CD14-positive monocyte (primary cell): Measurements from ENCODE around the gene SETD3. TPM values are rescaled to one million over a fixed set of nuclear protein-coding genes. Genes with fewer than 3 reads are reported as not detected.

ENCODE experiments used
- DNase-seq, 3 donors: peaks; one replicate each; pipeline ENCODE4 v3.0.0-alpha.2; 2011 to 2022
- H2AFZ ChIP-seq: 2 replicates; pipeline ENCODE4 v1.6.0; 2012; ENCODE audit warnings: mild to moderate bottlenecking, low read depth, low read length, inconsistent platforms; ENCODE audit not compliant: insufficient read depth, poor library complexity, severe bottlenecking
- H3K27ac ChIP-seq, 2 donors: 1 replicate in 1 of 2; 2 replicates in 1 of 2; pipeline ENCODE4 v1.5.1; 2012 to 2013; ENCODE audit warnings: low read length in 2 of 2, control low read depth in 1 of 2, inconsistent platforms in 1 of 2, low read depth in 1 of 2, mild to moderate bottlenecking in 1 of 2
- H3K27me3 ChIP-seq, 2 donors: one replicate each; pipeline versions ENCODE4 v1.6.0 to v1.6.1; 2011 to 2013; ENCODE audit warnings: low read length in 2 of 2; ENCODE audit not compliant: control insufficient read depth in 2 of 2, insufficient read depth in 2 of 2
- H3K36me3 ChIP-seq, 2 donors: replicated peaks in 1 of 2; 1 replicate in 1 of 2; 2 replicates in 1 of 2; pipeline versions ENCODE4 v1.5.1 to v1.6.1; 2012 to 2013; ENCODE audit warnings: low read length in 2 of 2, control low read depth in 1 of 2, inconsistent platforms in 1 of 2, mild to moderate bottlenecking in 1 of 2; ENCODE audit not compliant: insufficient read depth in 2 of 2, control insufficient read depth in 1 of 2
- H3K4me1 ChIP-seq, 2 donors: 1 replicate in 1 of 2; 2 replicates in 1 of 2; pipeline versions ENCODE4 v1.5.1 to v1.6.1; 2012 to 2013; ENCODE audit warnings: low read length in 2 of 2, control low read depth in 1 of 2, inconsistent platforms in 1 of 2, mild to moderate bottlenecking in 1 of 2, moderate library complexity in 1 of 2; ENCODE audit not compliant: insufficient read depth in 2 of 2, control insufficient read depth in 1 of 2
- H3K4me2 ChIP-seq: replicated peaks from 2 replicates; pipeline ENCODE3; 2012; ENCODE audit warnings: low read length, moderate library complexity, mild to moderate bottlenecking; ENCODE audit not compliant: poor library complexity, severe bottlenecking; ENCODE audit errors: extremely low read depth
- H3K4me3 ChIP-seq, 3 experiments: fragments of 200-600 bp in 1 of 3; sonication (generic) in 1 of 3; replicated peaks in 1 of 3; 1 replicate in 2 of 3; 2 replicates in 1 of 3; pipeline ENCODE4 v1.5.1; 2011 to 2013; ENCODE audit warnings: low read length in 3 of 3, mild to moderate bottlenecking in 3 of 3, control low read depth in 2 of 3, low read depth in 2 of 3, inconsistent platforms in 1 of 3, moderate library complexity in 1 of 3
- H3K79me2 ChIP-seq: 2 replicates; pipeline ENCODE4 v1.6.0; 2012; ENCODE audit warnings: mild to moderate bottlenecking, control low read depth, inconsistent platforms, low read length, moderate library complexity; ENCODE audit not compliant: insufficient read depth
- H3K9ac ChIP-seq: 2 replicates; pipeline ENCODE4 v1.6.0; 2017; ENCODE audit warnings: low read length, mild to moderate bottlenecking; ENCODE audit not compliant: insufficient read depth, poor library complexity, severe bottlenecking
- H3K9me3 ChIP-seq, 2 donors: replicated peaks in 1 of 2; 1 replicate in 1 of 2; 2 replicates in 1 of 2; pipeline versions ENCODE4 v1.5.1 to v1.6.1; 2012 to 2013; ENCODE audit warnings: low read length in 2 of 2, control low read depth in 1 of 2; ENCODE audit not compliant: control insufficient read depth in 1 of 2, insufficient read depth in 1 of 2
- H4K20me1 ChIP-seq: 2 replicates; pipeline ENCODE4 v1.6.0; 2012; ENCODE audit warnings: mild to moderate bottlenecking, low read length, control low read depth, moderate library complexity; ENCODE audit not compliant: insufficient read depth
- H3K27ac Mint-ChIP-seq, 7 donors: one replicate each; pipeline ENCODE4 v1.8.0; 2020; ENCODE audit warnings: mild to moderate bottlenecking in 7 of 7, mixed read lengths in 7 of 7, moderate library complexity in 6 of 7, inconsistent platforms in 2 of 7
- H3K27me3 Mint-ChIP-seq, 3 donors: one replicate each; pipeline ENCODE4 v1.8.0; 2021 to 2022; ENCODE audit warnings: low read depth in 3 of 3, mild to moderate bottlenecking in 3 of 3, mixed read lengths in 3 of 3, moderate library complexity in 3 of 3, inconsistent platforms in 1 of 3
- H3K36me3 Mint-ChIP-seq, 2 donors: one replicate each; pipeline ENCODE4 v1.8.0; 2020; ENCODE audit warnings: mixed read lengths in 2 of 2, inconsistent platforms in 1 of 2, mild to moderate bottlenecking in 1 of 2
- H3K4me1 Mint-ChIP-seq: one replicate; pipeline ENCODE4 v1.8.0; 2020; ENCODE audit warnings: mild to moderate bottlenecking, mixed read lengths
- H3K4me3 Mint-ChIP-seq, 2 donors: one replicate each; pipeline ENCODE4 v1.8.0; 2020; ENCODE audit warnings: mild to moderate bottlenecking in 2 of 2, mixed read lengths in 2 of 2, moderate library complexity in 1 of 2
- H3K9me3 Mint-ChIP-seq, 7 donors: one replicate each; pipeline ENCODE4 v1.8.0; 2020 to 2022; ENCODE audit warnings: mixed read lengths in 7 of 7, mild to moderate bottlenecking in 6 of 7, moderate library complexity in 6 of 7, inconsistent platforms in 2 of 7
- CTCF ChIP-seq: fragments of 200-600 bp; IDR thresholded peaks from one replicate; pipeline ENCODE4 v1.8.0; 2022; ENCODE audit warnings: antibody characterized with exemption, mild to moderate bottlenecking
- WGBS: methylation state at CpG from one replicate; pipeline ENCODE4 v1.1.5; 2013; ENCODE audit warnings: missing lambda C conversion rate; ENCODE audit not compliant: insufficient coverage; 5-methylcytosine and 5-hydroxymethylcytosine counted together
- intact Hi-C, 2 donors: fragments of 100-400 bp; cut with micrococcal nuclease; formaldehyde crosslinking; loops; one replicate each; pipeline versions ENCODE4 v1.15.0 to v1.15.1; 2023
- polyA plus RNA-seq, 3 donors: library from polyadenylated mRNA; depleted of rRNA in 1 of 3; unstranded in 2 of 3; stranded (reverse) in 1 of 3; fragments of 300-500 nt in 2 of 3; fragments of >200 nt in 1 of 3; fragmentation: Illumina TruSeq in 2 of 3; gene quantifications; 1 replicate in 2 of 3; 2 replicates in 1 of 3; pipeline ENCODE4 v1.2.3, GENCODE V29; 2012 to 2021

SETD3 gene
- polyA plus RNA-seq, 3 donors = 22.9 to 39.5 (median 38.7) TPM

- H2AFZ ChIP-seq = no peak overlapping the region
- H3K27ac ChIP-seq = no peak overlapping the region
- intact Hi-C loops = no loop called here
- TF ChIP-seq CTCF = no peak
- H3K27me3 ChIP-seq = no peaks in the 10 kb centered on the region
- H3K36me3 ChIP-seq = no peaks in the 10 kb centered on the region
- Mint-ChIP-seq H3K27ac (no peak overlapping the region), H3K4me3 (no peak overlapping the region), H3K27me3 (peaks cover 1 to 7% (median 5%) of the 10 kb centered on the region in 3 donors), H3K9me3 (peaks cover 0 to 5% (median 0%) of the 10 kb centered on the region in 7 donors), H3K4me1 (no peaks in the 10 kb centered on the region), H3K36me3 (no peaks in the 10 kb centered on the region)
- no peak overlapping the region for H3K4me3 ChIP-seq
- H4K20me1 ChIP-seq = no peaks in the 10 kb centered on the region
- H3K4me2 ChIP-seq = no peak overlapping the region
- no peaks in the 10 kb centered on the region for H3K9me3 ChIP-seq
- H3K4me1 ChIP-seq = no peaks in the 10 kb centered on the region
- DNase-seq = no peak
- no peaks in the 10 kb centered on the region for H3K79me2 ChIP-seq
- H3K9ac ChIP-seq = no peak overlapping the region
- 93% methylated on average over 7 of the region's 14 CpGs for WGBS
These were observed 129.3 kb downstream of the SETD3 start for GRCh38 chr14:99351166-99352007.

- no peaks in the 10 kb centered on the region for H3K36me3 Mint-ChIP-seq
- H3K79me2 ChIP-seq = no peaks in the 10 kb centered on the region
- peaks cover 1 to 8% (median 8%) of the 10 kb centered on the region in 3 donors for H3K27me3 Mint-ChIP-seq
- H3K27ac Mint-ChIP-seq = no peak overlapping the region
- H3K4me1 ChIP-seq = no peaks in the 10 kb centered on the region
- no peaks in the 10 kb centered on the region for H3K4me1 Mint-ChIP-seq
- H3K4me3 Mint-ChIP-seq = no peak overlapping the region
- H3K9me3 Mint-ChIP-seq = peaks cover 0 to 5% (median 0%) of the 10 kb centered on the region in 7 donors
- H2AFZ ChIP-seq = no peak overlapping the region
- intact Hi-C loops = no loop called here
- no peaks in the 10 kb centered on the region for H4K20me1 ChIP-seq
- DNase-seq = no peak
- H3K27ac ChIP-seq = no peak overlapping the region
- no peaks in the 10 kb centered on the region for H3K36me3 ChIP-seq
- no peak overlapping the region for H3K4me2 ChIP-seq
- H3K27me3 ChIP-seq = no peaks in the 10 kb centered on the region
- no peak overlapping the region for H3K4me3 ChIP-seq
- H3K9ac ChIP-seq = no peak overlapping the region
- 100% methylated on average over 6 of the region's 12 CpGs for whole genome bisulfite sequencing
- no peak for TF ChIP-seq CTCF
- no peaks in the 10 kb centered on the region for H3K9me3 ChIP-seq
These were observed 129.9 kb downstream of the SETD3 start for GRCh38 chr14:99350751-99351150.
